ENCODE measurements around the gene SKA2. TPM values are rescaled to one million over a fixed set of nuclear protein-coding genes. Genes with fewer than 3 reads are reported as not detected.

The SKA2 gene
- total and polyA plus RNA-seq, 10 of the 15 experiments (the other 5 are each of a cell fraction or from before 2014, with no cell fraction given) = 40.3 to 137 (median 112) TPM

- TF ChIP-seq RELA (IDR thresholded peaks at IDR 0.05; ENCODE audit: borderline replicate concordance, partially characterized antibody) (no peak), NKRF (conservative IDR thresholded peaks at IDR 0.05) (no peak), ESRRA (IDR thresholded peaks at IDR 0.05; ENCODE audit: low read length) (no peak), NRF1 (conservative IDR thresholded peaks at IDR 0.05; ENCODE audit: low read depth, low read length) (no peak), ZNF592 (IDR thresholded peaks at IDR 0.05) (no peak), RB1 (IDR thresholded peaks at IDR 0.05; ENCODE audit: borderline replicate concordance) (no peak), ATF3 (IDR thresholded peaks at IDR 0.05; ENCODE audit: borderline replicate concordance, extremely low read depth, low read depth, low read length) (no peak), FOS (IDR thresholded peaks at IDR 0.05; ENCODE audit: borderline replicate concordance, extremely low read depth, insufficient read length) (no peak), CBFB (IDR thresholded peaks at IDR 0.05; ENCODE audit: low read depth) (no peak), MYB (IDR thresholded peaks at IDR 0.05; ENCODE audit: borderline replicate concordance, low read depth, low read length) (no peak)
Observed at GRCh38 chr17:59149051-59149450, 5.9 kb downstream of the SKA2 start (continued).
